NT2/D1 (cell line): ENCODE results near the gene POGZ.
"Not testable (repeated sequence)": the region's sequence is repeated elsewhere in the genome, so short reads cannot be mapped to it uniquely, and the experiment has no call there.

Experiments used
- YY1 ChIP-seq: IDR thresholded peaks from 2 replicates; pipeline ENCODE4 v1.6.1; 2011; ENCODE audit not compliant: insufficient read length, insufficient read depth
- ZNF274 ChIP-seq: IDR thresholded peaks from 2 replicates; pipeline ENCODE4 v1.6.1; 2011; ENCODE audit warnings: mild to moderate bottlenecking, low read depth, low read length

GRCh38 chr1:151396265-151396664 lies 63.0 kb downstream of the POGZ start:
- TF ChIP-seq YY1, ZNF274: not testable (repeated sequence)
